ENCODE data around the gene SCAMP3.
"Not testable (repeated sequence)": the region's sequence is repeated elsewhere in the genome, so short reads cannot be mapped to it uniquely, and the experiment has no call there.

Gene SCAMP3

DNA sequence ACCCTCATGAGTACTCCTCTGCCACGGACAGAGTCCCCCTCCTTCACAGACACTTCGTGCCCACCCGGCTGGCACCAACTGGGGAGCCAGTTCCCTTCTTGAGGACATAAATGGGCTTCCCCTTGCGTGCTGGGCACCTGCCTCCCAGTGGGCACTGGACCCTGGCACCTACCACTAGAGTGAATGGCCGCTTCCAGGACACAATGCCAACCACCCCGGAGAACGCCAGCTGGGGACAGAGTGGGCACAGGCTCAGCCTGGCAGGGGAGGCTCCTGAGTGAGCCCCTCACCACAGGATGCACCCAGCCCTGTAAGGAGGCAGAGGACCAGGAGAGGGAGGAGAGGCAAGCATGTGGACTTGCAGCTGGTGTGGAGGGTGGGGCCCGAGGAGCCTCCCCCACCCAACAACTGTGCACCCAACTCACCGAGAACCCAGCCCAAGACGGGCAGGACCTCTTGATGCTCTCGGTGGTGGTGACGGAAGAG lies 7.9 kb downstream of the SCAMP3 start:
- no peak for DNase-seq

DNA sequence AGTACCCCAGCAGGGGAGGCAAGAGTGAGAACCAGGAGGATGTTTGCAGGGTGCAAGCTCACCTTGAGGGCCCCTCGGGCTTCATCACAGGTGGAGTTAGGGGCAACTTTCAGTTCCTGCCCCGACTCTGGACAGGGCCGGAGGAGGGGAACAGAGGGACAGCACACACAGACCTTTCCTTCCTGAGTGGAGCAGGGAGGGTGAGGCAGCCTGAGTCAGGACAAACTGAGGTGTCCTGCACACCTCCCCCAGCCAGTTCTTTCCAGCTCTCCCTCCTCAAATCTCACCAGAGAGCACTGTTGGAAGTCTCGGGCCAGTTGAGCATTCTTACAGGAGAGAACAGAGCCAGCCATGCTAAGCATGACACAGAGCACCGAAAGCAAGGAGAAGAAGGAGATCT lies 8.4 kb downstream of the SCAMP3 start:
- DNase-seq, result no peak

GRCh38 chr1:155253208-155253607 lies 9.0 kb downstream of the SCAMP3 start:
- DNase-seq, result no peak

GRCh38 chr1:155251566-155251965 lies 10.6 kb downstream of the SCAMP3 start:
- DNase-seq, result no peak

DNA sequence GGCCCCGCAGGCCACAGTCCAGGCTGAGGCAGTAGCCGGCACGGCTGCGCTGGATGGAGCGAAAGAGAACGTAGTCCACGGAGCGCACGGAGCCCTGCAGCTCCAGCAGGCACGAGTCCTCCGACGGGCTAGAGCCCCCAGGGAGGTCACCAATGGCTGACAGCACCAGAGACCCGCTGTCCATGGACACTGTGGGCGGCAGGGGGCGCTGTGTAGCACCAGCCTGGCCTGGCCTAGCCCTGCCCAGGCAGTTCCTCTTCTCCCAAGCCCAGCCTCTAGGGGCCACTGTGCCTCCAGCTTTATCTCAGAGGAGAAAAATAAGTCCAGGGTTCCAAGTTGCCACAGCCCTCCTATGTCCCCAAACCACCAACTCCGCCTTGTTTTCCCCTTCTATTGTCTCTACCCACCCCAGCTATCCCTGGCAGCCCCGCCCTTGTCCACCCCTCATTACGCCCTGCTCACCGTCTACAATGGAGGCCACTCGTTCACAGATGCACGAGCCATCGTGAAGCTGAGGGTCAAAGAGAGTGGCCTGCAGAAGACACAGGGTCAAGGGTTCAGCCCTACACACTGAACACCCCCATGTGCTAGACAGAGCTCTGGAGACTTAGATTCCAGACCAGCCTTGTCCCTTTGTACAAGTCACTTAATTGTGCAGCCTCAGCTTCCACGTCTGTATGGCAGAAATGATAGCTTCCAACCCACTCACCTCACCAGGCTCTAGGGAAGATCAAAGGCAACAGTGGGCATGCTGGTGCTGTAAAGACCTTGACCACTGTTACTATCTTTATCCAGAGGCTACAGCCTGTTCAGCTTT lies 11.3 kb downstream of the SCAMP3 start:
- peak; percentile 96 to 98 (median 97) for DNase-seq

GRCh38 chr1:155250246-155250632 lies 11.9 kb downstream of the SCAMP3 start:
- no peak for DNase-seq

DNA sequence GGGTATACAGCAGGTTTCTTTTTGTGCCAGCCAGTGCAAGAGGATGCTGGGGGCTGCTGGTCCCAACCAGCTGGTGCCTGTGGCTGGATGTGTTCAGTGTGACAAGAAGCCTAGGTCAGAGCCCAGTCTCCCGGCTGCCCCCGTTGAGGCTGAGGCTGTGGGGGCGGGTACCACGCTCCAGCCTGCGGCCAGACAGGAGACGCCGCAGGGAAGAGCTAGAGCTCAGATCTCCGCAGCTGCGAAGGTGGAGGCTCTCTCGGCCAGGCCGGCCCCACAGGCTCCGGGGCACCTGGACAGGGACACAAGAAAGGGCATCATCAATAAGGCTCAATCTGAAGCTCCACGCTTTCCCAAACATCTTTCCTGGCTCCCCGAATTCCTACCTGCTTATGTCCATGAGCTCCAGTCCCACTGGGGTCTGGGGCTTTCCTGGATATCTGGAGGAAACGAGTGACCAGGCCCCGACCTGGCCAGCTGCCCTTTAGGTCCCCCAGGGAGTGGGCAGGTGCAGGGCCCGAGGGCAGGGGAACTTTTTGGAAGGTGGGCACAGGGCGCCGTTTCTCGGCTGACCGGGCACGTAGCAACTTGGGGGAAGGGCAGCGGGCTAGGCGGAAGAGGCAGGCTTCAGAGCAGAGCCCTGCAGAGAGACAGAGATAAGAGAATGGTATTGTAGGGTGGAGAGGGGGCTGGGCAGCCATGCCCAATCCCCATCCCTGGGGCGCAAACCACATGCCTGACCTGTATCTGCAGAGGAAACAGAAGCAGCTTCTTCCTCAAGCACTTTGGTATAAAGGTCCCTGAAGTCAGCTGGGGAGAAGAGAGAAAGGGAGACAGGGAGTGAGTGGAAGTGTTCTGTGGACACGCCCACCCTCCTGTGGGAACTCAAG lies 14.2 kb downstream of the SCAMP3 start:
- no peak for DNase-seq

DNA sequence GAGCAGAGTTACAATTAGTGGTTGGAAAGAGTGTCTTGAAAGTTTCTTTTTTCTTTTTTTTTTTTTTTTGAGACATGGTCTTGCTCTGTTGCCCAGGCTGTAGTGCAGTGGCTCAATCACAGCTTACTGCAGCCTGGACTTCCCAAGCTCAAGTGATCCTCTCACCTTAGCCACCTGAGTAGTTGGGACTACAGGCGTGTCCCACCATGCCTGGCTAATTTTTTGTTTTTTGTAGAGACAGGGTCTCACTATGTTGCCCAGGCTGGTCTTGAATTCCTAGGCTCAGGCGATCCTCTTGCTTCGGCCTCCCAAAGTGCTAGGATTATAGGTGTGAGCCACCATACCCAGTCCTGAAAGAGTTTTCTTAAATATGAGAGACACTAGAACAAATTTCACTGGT lies 15.4 kb downstream of the SCAMP3 start:
- DNase-seq, result not testable (repeated sequence)

DNA sequence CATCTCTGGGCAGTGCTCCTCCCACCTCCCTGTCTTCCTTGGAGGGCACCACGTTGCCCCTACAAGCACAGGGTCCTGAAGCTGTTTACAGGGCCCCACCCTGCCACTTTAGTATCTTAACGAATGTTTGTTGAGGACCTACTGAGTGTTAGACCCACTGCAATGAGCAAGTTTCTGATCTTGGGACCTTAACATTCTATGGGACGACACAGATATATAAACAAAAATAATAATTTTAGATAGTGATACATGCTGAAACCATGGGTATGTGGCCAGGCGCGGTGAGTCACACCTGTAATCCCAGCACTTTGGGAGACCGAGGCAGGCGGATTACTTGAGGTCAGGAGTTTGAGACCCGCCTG lies 17.0 kb downstream of the SCAMP3 start:
- DNase-seq, result no peak

- peak; percentile 96 to 99 (median 96) for DNase-seq
These were observed 17.6 kb downstream of the SCAMP3 start for GRCh38 chr1:155244368-155245162.

DNA sequence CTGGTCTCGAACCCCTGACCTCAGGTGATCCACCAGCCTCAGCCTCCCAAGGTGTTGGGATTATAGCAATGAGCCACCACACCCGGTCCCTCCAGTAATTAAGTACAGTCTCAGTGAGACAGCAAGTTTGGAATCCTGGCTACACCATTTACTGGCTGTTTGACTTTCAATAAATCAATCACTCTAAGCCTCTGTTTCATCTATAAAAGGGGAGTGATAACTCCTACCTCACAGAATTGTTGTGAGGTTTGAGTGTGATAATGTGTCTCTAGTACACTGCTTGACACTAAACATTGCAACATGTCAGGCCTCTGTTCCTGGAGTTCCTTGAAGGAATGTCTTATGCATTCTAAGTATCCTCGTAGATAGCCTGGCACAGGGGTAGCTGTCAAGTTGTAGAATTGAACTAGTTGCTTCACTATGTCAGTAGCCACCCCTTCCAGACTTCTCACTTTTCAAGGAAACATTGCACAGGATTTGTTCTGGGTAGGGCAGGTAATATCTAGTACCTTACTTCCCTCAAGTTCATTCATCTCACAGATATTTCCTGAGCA lies 19.3 kb downstream of the SCAMP3 start:
- no peak for DNase-seq

DNA sequence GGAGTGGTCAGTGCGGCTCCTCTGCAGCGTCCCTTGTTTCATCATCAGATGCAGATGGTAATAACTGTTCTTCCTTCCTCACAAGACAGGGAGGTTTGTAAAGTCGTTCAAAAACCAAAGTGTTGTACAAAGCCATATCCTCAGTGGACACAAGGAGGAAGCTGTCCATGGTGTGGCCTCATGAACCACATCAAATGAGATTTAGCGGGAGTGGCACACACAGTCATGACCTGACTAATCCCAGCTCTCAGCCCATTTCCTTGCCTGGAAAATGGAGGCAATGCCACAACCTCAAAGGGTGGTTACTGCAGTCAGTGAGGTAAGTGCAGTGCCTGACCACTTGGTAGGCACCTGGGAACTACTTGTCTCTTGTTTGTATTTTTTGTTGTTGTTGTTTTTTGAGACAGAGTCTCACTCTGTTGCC lies 20.3 kb downstream of the SCAMP3 start:
- DNase-seq, result peak; percentile 78 to 94 (median 86)

- peak; percentile 87 to 93 (median 90) for DNase-seq
These were observed 21.0 kb downstream of the SCAMP3 start for GRCh38 chr1:155241069-155241679.

GRCh38 chr1:155236451-155236850 lies 25.7 kb downstream of the SCAMP3 start:
- peak; percentile 16 to 68 (median 57) for DNase-seq

DNA sequence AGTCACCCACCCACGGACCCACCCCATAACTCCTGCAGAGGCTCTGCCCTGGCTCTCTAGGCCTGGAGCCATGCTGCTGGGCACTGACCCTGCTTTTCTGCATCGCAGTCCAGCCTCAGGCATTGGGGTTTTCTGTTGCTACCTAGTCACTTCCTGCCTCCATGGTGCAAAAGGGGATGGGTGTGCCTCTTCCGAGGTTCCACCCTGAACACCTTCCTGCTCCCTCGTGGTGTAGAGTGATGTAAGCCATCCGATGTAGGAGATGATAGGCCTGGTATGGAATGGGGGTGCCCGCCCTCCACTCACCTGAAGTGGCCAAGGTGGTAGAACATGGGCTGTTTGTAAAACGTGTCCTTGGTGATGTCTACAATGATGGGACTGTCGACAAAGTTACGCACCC lies 26.8 kb downstream of the SCAMP3 start:
- not testable (repeated sequence) for DNase-seq

- DNase-seq, result not testable (repeated sequence)
These were observed 28.7 kb downstream of the SCAMP3 start for GRCh38 chr1:155233502-155233901.

GRCh38 chr1:155232001-155232978 lies 29.9 kb downstream of the SCAMP3 start:
- not testable (repeated sequence) for DNase-seq

- not testable (repeated sequence) for DNase-seq
These were observed 30.9 kb downstream of the SCAMP3 start for GRCh38 chr1:155231302-155231701.

DNA sequence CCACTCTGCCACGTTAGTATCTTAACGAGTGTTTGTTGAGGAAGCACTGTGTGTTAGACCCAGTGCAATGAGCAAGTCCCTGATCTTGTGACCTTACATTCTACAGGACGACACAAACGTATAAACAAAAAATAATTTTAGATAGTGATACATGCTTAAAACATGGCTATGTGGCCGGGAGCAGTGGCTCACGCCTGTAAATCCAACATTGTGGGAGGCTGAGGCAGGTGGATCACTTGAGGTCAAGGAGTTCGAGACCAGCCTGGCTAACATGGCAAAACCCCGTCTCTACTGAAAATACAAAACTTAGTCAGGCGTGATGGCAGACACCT lies 34.1 kb downstream of the SCAMP3 start:
- DNase-seq, result no peak

- peak; percentile 98 to 99 (median 98) for DNase-seq
These were observed 34.7 kb downstream of the SCAMP3 start for GRCh38 chr1:155227261-155228095.
